Melanocyte of skin (primary cell): ENCODE measurements around the gene PNKP. TPM values are rescaled to one million over a fixed set of nuclear protein-coding genes. Genes with fewer than 3 reads are reported as not detected.

Experiments
- small RNA-seq, 2 donors: library from RNA; depleted of rRNA; stranded (forward); fragments of <200 nt; gene quantifications; one replicate each; pipeline ENCODE3, GENCODE V24; 2012
- total RNA-seq, 2 donors: library from RNA; depleted of rRNA; stranded (reverse); fragments of >200 nt; gene quantifications; 2 replicates each; pipeline ENCODE4 v1.2.3, GENCODE V29; 2012

Gene PNKP
- 10 to 100 TPM; 44.3 to 45.1 TPM for total RNA-seq

DNA sequence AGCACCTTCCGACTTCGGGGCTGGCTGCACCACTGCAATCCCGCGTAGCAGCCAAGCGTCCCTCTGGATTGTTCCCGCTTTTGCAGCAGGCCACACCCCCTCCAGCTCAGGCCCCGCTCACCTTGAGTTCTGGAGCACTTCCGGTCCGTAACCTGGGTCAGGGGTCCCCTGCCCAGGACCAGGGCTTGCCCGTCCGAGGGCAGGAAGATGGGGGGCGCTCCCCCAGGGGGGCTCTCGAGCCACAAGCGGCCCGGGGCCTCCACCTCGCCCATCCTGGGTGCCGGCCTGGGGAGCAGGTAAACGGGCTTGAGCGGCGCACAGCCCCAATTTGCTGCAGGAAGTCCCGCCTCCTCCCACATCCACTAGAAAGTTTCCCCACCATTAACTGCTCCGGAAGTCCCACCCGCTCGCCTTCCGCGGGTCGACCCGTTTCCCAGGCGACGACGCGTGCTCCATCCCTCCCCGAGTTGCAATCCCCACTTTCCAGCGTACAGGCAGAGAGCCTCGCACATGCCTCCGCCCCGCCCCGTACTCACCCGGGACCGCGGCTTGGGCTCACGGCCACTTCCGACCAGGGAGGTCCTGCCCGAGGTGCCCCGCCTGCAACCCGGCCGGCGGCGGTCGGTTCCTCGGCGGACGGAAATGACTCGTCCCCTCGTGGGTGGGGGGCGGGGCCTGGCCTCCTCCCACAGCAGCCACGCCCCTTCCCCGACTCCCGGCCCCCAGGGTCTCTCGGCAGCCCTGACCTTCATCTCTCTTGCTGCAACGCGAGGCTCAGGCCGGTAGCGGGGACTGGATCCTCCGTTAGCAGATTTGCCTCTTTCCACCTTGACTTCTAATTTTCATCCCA lies at the start of gene PNKP:
Gene PNKP, minus strand, starts transcription at position 644 of the 850 bp plus-strand sequence. Its CDS starts 372 bp downstream, at position 272.

DNA sequence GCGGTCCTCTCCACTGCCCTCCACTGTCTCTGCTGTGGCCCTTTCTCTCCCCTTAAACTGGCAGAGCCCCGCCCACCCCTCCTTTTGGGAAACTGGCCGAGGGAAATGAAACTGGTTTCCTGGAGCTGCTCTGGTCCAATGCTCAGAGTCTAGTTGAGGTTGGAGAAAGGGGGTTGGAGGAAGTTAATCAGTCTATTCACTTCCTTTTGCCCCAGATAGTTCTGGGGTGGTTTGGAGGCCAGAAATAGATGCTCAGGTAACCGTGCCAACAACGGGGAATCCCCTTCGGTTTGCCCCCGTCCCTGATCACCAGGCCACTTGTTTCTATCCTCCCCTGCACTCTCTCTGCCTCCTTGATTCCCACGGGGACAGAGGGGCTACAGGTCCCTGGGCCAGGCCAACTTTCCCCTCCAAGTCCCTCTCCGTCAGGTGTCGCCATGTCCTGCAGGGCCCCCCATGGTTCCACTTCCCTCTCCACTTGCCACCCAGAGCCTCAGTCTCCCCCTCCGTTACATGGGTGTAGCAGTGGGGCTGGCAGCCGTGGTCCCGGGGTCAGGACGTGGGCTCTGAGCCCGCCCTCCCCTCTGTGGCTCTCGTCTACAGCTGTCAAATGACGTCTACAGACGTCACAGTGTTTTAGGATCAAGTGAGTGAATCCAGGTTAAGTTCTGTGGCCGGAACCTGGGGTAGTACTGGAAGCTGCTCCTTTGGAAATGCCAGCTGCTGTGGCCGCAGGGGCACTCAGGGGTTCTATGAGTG lies 29.7 kb upstream of the PNKP start, which contains the start of gene IL4I1:
Gene IL4I1, minus strand, starts transcription at position 25 of the 759 bp plus-strand sequence. CDS start 727 bp downstream, outside the sequence.

DNA sequence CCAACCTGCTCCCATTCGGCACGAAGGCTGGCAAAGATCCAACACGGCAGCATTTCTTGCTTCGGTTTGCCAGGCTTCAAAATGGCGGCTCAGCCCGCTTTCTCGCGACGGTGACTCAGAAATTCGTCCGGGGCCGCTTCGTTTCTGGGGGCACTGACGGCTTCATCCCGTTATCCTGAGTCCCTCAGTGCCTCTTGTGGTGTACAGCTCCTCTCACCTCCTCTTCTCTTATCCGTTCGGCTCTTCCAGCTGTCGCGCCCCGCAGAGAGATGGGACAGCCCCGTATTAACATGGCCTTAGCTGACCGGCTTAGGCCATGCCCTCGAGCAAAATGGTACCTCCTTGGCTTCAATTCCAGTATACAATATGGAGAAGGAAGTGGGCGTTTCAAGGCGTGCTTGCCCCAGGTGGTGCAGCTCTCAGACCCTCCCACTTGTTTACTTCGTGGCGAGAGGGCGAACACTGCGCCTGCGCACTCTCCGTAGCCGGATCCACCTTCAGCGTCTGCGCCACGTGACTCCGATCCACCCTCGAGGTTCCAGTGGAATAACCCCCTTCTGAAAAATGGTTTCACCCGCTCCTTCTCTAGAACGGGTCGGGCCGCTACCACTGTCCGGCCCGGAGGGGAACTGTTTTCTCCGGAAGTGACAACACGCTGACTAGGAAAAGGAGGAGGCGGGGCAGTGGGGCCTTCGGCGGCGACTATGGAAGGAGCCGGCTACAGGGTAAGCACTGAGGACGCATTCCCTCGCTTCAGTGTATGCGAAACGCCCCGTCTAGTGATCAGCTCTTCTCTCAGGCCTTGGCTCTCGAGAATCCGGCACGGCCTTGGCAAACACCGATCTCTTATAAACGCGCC lies 9.9 kb upstream of the PNKP start, which contains the start of the genes AKT1S1 and TBC1D17:
Gene AKT1S1, minus strand, starts transcription at position 336 of the 859 bp plus-strand sequence. CDS start 4,060 bp downstream, outside the sequence.
Gene TBC1D17, plus strand, starts transcription at position 683 of the 859 bp plus-strand sequence. Its CDS starts 22 bp downstream, at position 705.

DNA sequence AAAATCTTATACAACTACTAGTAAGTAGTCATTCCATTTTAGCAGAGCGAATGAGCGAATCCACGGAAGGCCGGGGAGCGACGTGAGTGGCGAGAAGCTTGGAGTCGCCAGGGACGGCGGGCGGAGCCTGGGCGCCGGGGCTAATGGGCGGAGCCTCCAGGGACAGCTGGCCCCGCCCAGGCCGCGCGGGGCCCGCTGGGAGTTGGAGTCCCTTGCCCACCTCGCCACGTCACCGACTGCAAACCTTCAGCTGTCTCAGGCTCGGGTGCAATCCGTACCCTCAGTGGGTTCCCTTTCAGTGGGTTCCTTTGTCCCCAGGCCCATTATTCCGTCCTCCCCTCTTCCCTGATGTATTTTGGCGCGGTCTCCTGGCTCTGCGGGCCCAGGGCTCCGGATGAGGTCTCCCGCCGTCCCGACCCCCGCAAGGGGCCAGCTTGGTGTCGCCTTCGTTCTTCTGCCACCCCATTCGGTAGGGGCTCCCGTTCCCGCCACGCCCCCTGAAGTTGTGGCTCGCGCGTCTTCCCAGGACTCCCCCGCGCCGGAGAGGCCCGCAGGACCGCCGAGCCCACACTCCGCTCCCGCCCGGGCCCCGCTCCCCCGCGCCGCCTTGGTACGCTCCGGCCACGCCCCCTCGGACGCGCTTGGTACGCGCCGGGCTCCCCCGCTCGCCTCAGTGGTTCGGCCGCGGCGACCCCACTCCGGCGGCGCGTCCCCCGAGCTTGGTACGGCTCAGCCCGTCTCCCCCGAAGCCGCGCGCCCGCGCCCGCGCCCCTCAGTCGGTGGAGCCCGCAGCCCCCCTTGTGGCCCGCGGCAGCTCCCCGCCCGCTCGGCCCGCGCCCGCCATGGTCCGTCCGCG lies 16.7 kb downstream of the PNKP start, which contains the start of gene PTOV1:
Gene PTOV1, plus strand, starts transcription at position 673 of the 856 bp plus-strand sequence.

DNA sequence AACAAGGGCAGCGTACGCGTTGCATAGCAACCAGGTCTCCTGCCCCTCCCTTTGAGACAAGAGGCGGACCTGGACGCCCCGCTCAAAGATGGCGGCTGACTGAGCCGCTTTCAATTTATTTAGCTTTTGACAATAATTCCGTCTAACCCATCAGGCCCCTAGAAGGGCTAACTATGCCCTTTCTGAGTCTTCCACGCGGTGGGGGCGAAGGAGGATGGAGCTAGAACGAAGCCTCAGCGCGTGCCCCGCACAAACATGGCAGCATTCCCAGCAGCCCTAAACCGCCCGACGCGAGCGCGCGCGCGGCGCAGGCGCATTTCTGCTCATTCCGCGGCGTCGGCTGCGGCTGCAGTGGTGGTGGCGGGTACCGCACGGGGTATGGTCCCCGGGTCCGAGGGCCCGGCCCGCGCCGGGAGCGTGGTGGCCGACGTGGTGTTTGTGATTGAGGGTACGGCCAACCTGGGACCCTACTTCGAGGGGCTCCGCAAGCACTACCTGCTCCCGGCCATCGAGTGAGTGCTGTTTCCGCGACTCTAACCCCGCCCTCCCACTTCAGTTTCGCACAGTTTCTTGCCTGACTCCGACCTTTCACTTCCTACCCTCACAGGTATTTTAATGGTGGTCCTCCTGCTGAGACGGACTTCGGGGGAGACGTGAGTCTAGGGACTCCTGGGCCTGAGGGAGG lies 49.3 kb downstream of the PNKP start, which contains the start of gene MED25:
Gene MED25, plus strand, starts transcription at position 326 of the 685 bp plus-strand sequence. Its CDS starts 53 bp downstream, at position 379.

DNA sequence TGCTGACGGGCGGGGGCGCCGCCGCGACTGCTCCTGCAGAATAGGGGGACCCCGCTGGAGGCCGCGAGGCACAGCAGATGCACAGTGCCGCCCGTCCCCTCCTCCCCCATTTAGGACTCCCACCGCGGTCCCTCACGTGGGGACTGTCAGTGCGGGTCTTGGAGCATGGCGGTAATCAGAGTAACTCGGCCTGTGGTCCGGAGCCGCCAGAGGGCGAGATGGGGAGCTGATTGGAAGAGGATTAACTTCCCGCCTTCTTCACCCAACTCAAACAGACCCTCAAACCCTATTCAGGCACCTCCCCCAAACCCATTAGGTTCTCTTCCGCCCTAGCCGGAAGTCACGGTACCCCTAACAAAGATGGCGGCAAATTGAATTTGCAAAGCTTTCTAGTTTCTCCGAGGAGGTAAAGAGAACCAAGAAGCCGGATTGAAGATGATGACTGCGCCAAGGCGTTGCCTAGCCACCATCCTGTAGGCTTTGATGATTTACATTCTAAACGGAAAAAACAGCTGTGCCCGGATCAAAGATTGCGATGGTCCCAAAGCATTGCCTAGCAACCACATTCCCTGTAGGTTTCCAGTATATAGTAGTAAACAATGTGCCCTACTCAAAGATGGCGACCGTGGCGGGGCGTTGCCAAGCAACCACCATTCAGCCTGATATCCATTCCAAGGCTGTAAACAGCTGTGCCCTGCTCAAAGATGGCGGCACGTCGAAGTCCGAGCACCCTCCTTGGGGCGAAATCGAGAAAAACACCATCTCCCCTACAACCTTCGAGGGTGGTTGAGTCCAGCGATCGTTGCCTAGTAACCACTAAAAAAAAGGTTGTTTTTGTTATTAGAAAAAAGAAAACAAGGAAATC lies 54.1 kb downstream of the PNKP start, which contains the start of gene FUZ:
Gene FUZ, minus strand, starts transcription at position 296 of the 865 bp plus-strand sequence. Its CDS starts 186 bp downstream, at position 110.

Small RNA genes lying within 50 kb of the gene (small RNA-seq; reads per million reads assigned to genes)
- gene MIR4749: 0 reads per million in 2 donors

Other genes with a start within 250 kb of the PNKP start
- gene RRAS, start 227.4 kb downstream of the PNKP start, total RNA-seq: 10 to 100 TPM; 11.0 to 11.3 TPM
- gene SCAF1, start 225.4 kb downstream of the PNKP start, total RNA-seq: 10 to 100 TPM; 18.6 to 19.3 TPM
- 10 to 100 TPM; 24.8 to 55.6 TPM for gene IRF3, start 201.7 kb downstream of the PNKP start, total RNA-seq
- gene BCL2L12, start 201.6 kb downstream of the PNKP start, total RNA-seq: 10 to 100 TPM in 1 of 2 donors, 1 to 10 TPM in 1; 3.1 to 14.0 TPM
- 100 to 1,000 TPM; 195 to 414 TPM for gene PRMT1, start 190.3 kb downstream of the PNKP start, total RNA-seq
- under 1 TPM; 0.34 to 1.00 TPM for gene ADM5, start 178.0 kb downstream of the PNKP start, total RNA-seq
- 1 to 10 TPM; 2.7 to 4.8 TPM for gene CPT1C, start 176.5 kb downstream of the PNKP start, total RNA-seq
- not detected for gene TSKS, start 104.3 kb downstream of the PNKP start, total RNA-seq
- gene AP2A1, start 100.6 kb downstream of the PNKP start, total RNA-seq: 10 to 100 TPM; 65.7 to 71.6 TPM
- 10 to 100 TPM; 21.7 to 28.3 TPM for gene FUZ, start 54.3 kb downstream of the PNKP start, total RNA-seq
- 10 to 100 TPM; 16.9 to 19.0 TPM for gene MED25, start 49.3 kb downstream of the PNKP start, total RNA-seq
- 10 to 100 TPM; 37.3 to 44.0 TPM for gene PTOV1, start 16.4 kb downstream of the PNKP start, total RNA-seq
- 1 to 10 TPM; 8.3 to 10.0 TPM for gene AKT1S1, start 9.8 kb upstream of the PNKP start, total RNA-seq
- gene TBC1D17, start 10.1 kb upstream of the PNKP start, total RNA-seq: 10 to 100 TPM; 11.0 to 18.6 TPM
- under 1 TPM; under 0.01 to 1.00 TPM for gene IL4I1, start 29.3 kb upstream of the PNKP start, total RNA-seq
- 1 to 10 TPM; 6.7 to 8.6 TPM for gene ATF5, start 61.6 kb upstream of the PNKP start, total RNA-seq
- gene NUP62, start 61.9 kb upstream of the PNKP start, total RNA-seq: 10 to 100 TPM; 37.5 to 65.3 TPM
- gene SIGLEC11, start 93.6 kb upstream of the PNKP start, total RNA-seq: not detected
- gene VRK3, start 157.8 kb upstream of the PNKP start, total RNA-seq: 10 to 100 TPM; 29.3 to 37.5 TPM
- 1 to 10 TPM; 5.5 to 8.7 TPM for gene ZNF473, start 158.4 kb upstream of the PNKP start, total RNA-seq